ENCODE data around the gene STXBP5. TPM values are rescaled to one million over a fixed set of nuclear protein-coding genes. Genes with fewer than 3 reads are reported as not detected.
"Not testable (repeated sequence)": the region's sequence is repeated elsewhere in the genome, so short reads cannot be mapped to it uniquely, and the experiment has no call there.

STXBP5 gene
- total RNA-seq, 2 donors from 2014 or later: 45.8 to 52.3 TPM

GRCh38 chr6:147246853-147247635, 42.8 kb downstream of the STXBP5 start:
- Histone ChIP-seq H3K36me3 (no peaks in the 10 kb centered on the region), H3K4me3 (no peak overlapping the region), H3K9me3 (no peaks in the 10 kb centered on the region), H3K27me3 (no peaks in the 10 kb centered on the region), H3K27ac (no peak overlapping the region), H3K9ac (ENCODE audit: low read depth in 2 of 2, low read length in 2 of 2) (no peak overlapping the region), H3K4me1 (no peaks in the 10 kb centered on the region)
- no peak for DNase-seq
- intact Hi-C loops (cut with DNase I): no loop called here
- TF ChIP-seq CTCF (IDR thresholded peaks at IDR 0.05): no peak

DNA sequence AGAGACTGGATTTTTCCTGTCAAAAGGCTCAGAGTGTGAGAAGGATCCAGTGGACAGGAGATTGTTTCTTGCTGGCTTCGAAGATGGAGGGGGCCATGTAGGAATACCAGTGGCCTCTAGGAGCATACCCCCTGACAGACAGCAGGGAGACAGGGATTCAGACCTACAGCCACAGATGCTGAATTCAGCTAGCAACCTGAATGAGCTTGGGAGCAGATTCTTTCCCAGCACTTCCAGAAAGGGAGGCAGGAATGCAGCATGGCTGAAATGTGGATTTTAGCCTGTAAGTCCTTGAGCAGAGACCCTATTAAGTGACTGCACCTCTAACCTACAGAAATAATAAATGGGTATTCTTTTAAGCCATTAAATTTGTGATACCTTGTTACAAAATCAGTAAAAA, 44.6 kb downstream of the STXBP5 start:
- H3K4me3 ChIP-seq: no peak overlapping the region

GRCh38 chr6:147251072-147251471, 46.9 kb downstream of the STXBP5 start:
- H3K27me3 ChIP-seq: no peaks in the 10 kb centered on the region
- no peak overlapping the region for H3K9ac ChIP-seq (ENCODE audit: low read depth in 2 of 2, low read length in 2 of 2)
- intact Hi-C loops (cut with DNase I): no loop called here
- no peaks in the 10 kb centered on the region for H3K9me3 ChIP-seq
- TF ChIP-seq CTCF (IDR thresholded peaks at IDR 0.05): no peak
- no peak overlapping the region for H3K27ac ChIP-seq
- no peak for DNase-seq
- no peaks in the 10 kb centered on the region for H3K4me1 ChIP-seq
- no peak overlapping the region for H3K4me3 ChIP-seq
- no peaks in the 10 kb centered on the region for H3K36me3 ChIP-seq

More for the DNA sequence above, 44.6 kb downstream of the STXBP5 start:
- H3K27me3 ChIP-seq: no peaks in the 10 kb centered on the region
- no peak overlapping the region for H3K27ac ChIP-seq
- no peak for TF ChIP-seq CTCF (IDR thresholded peaks at IDR 0.05)
- intact Hi-C loops (cut with DNase I): no loop called here
- no peak for DNase-seq
- no peaks in the 10 kb centered on the region for H3K36me3 ChIP-seq
- H3K9ac ChIP-seq (ENCODE audit: low read depth in 2 of 2, low read length in 2 of 2): no peak overlapping the region
- H3K9me3 ChIP-seq: no peaks in the 10 kb centered on the region
- no peaks in the 10 kb centered on the region for H3K4me1 ChIP-seq

DNA sequence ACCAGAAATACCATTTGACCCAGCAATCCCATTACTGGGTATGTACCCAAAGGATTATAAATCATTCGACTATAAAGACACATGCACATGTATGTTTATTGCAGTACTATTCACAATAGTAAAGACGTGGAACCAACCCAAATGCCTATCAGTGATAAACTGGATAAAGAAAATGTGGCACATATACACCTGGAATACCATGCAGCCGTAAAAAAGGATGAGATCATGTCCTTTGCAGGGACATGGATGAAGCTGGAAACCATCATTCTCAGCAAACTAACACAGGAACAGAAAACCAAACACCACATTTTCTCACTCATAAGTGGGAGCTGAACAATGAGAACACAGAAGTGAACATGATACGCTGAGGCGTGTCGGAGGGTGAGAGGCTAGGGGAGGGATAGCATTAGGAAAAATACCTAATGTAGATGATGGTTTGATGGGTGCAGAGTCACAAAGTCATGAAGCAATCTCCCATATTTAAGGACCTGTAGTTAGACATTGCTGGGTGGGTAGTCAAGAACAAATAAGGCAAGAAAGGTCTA, 50.8 kb downstream of the STXBP5 start:
- H3K36me3 ChIP-seq; DNase-seq; H3K9ac ChIP-seq (ENCODE audit: low read depth in 2 of 2, low read length in 2 of 2); H3K27ac ChIP-seq; H3K4me3 ChIP-seq; intact Hi-C loops (cut with DNase I); H3K27me3 ChIP-seq; H3K4me1 ChIP-seq; H3K9me3 ChIP-seq: not testable (repeated sequence)

DNA sequence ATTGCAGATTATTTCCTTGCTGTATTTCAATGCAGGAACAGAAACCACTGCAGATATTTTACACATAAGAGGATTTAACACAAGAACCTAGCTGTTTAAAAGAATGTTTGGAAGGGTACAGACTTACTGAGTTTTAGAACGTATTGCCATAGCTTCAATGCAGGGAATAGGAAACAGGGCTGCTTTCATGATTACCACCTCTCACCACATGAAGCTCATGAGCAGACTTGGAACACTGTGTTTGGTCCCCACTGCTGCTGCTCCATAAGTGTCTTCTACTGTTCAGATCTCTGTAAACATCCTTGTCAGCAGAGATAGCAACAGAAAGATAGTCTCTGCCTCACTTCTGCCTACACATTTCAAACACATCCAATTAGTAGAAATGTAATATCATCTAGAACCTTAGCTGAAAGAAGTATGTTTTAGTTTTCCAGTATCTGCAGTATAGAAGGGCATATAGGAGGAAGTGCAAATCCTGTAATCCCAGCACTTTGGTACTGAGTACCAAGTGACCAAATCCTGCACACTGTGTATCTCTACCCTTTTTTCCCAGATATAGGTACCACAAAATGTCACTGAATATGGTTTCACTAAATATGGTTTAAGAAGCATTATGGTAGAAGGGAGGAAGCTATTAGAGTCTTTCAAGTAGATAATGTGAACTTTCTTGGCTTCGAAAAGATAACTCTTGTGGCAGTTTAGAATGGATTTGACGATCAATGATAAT, 51.9 kb downstream of the STXBP5 start:
- Histone ChIP-seq H3K4me3 (no peak overlapping the region), H3K27me3 (no peaks in the 10 kb centered on the region), H3K9ac (ENCODE audit: low read depth in 2 of 2, low read length in 2 of 2) (no peak overlapping the region), H3K36me3 (no peaks in the 10 kb centered on the region), H3K9me3 (no peaks in the 10 kb centered on the region), H3K27ac (no peak overlapping the region), H3K4me1 (no peaks in the 10 kb centered on the region)
- TF ChIP-seq CTCF (IDR thresholded peaks at IDR 0.05): no peak
- DNase-seq: no peak
- intact Hi-C loops (cut with DNase I): no loop called here

Measured in colonic mucosa (tissue), 4 donors.